ELF-1 (cell line): ENCODE measurements around the gene THSD7A.

Experiments
- DNase-seq: peaks from one replicate; pipeline ENCODE4 v3.0.0-alpha.2; 2016; ENCODE audit warnings: low read depth, low spot score

The THSD7A gene

DNA sequence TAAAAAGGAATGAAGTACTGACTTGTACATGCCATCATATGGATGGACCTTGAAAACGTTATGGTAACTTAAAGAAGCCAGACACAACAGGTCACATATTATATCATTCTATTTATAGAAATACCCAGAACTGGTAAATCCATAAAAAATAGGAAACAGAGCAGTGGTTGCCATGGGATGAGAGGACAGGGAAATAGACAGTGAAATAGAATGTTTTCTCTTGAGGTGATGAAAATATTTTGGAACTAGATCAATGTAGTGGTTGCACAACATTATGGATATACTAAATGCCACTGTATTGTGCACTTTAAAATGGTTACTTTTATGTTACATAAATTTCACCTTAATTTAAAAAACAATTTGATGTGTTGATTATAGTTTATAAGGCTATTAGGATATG lies 318.5 kb downstream of the THSD7A start:
- DNase-seq = no peak

DNA sequence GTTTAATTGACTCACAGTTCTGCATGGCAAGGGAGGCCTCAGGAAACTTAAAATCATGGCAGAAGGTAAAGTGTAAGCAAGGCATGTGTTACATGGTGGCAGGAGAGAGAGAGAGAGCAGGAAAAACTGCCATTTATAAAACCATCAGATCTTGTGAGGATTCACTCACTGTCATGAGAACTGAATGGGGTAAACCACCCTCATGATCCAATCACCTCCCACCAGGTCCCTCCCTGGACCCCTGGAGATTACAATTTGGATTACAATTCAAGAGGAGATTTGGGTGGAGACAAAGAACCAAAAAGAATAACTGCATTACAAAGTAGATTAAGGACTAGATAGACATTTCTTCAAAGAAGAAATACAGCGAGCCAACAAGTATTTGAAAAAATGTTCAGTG lies 324.1 kb downstream of the THSD7A start:
- DNase-seq = no peak

- DNase-seq = no peak
Observed at GRCh38 chr7:11506417-11506816, 325.6 kb downstream of the THSD7A start.

DNA sequence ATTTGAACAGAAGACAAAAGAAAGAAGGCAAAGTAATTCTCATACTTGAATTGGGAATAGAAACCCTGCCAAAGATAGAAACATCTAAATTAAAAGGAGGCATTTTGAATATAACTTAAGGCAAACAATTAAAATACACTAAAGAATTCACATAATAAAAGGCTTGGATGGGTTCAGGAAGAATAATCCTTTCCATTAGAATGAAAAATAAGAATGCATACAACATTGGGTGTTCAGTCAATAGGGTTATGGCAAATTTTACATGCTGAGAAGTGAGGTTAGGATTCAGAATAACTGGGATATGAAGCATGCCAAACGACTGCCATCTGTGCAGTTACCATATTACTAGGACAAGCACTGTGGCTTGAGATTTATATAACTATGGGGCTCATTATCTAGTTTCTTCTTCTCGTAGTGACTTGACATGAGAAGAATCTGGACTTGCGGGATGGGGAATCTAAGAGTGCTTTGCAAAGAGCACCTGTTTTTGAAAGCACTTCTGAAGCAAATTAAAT lies 326.5 kb downstream of the THSD7A start:
- DNase-seq = no peak

- DNase-seq = no peak
Observed at GRCh38 chr7:11492307-11492706, 339.7 kb downstream of the THSD7A start.

- DNase-seq = no peak
Observed at GRCh38 chr7:11491811-11492210, 340.2 kb downstream of the THSD7A start.

DNA sequence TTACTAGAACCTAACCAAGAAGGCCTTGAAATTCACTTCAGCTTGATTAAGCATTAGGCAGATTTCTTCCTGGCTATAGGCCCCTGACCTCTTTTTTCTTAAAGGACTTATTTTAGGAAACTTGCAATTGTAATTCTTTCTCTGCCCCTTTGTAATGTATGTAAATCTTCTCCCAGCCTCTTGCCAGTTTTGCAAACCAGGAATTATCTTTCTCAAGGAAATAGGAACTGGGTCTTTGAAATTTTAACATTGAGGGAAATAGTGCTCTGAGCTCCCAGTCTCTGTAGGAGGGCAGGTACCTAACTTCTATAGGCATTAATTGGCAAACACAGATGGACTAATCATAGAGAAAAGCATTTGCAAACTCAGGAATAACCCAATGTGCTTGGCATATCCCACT lies 342.7 kb downstream of the THSD7A start:
- DNase-seq = no peak

- no peak for DNase-seq
Observed at GRCh38 chr7:11486271-11486670, 345.7 kb downstream of the THSD7A start.

DNA sequence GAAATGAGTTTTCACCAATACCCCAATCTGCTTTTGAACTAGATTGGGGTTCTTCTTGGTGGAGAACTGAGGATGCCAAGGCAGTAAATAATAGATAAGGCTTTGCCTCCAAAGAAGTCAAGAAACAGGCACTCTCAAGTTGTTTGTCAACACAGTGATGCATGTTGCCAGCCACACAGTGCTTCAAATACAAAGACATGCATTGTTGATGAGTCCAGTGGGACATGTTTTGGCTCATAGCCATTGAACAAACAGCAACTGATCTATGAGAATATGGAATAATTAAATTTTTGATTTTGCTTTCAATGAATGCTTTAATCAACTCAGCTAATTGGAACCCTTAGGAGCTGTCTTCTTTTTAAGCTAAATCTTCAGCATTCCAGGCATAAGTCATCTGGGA lies 346.4 kb downstream of the THSD7A start:
- DNase-seq = no peak

DNA sequence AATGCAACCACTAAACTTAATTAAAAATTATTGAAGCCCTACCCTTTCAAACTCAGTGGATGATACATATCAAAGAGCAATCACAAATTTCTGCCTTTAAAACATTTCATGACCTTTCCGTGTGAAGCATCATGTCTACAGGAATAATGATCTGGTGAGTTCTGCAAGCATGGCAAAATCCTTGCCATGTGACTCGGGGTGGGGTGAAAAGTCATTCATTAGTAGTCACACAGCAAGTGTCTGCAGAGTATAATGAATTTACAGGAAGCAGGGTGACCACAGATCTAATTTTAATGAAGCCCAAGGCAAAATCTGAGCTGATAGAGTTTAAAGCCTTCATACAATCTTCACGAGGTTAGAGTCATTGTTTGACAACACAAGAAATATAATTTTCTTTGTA lies 351.9 kb downstream of the THSD7A start:
- no peak for DNase-seq

DNA sequence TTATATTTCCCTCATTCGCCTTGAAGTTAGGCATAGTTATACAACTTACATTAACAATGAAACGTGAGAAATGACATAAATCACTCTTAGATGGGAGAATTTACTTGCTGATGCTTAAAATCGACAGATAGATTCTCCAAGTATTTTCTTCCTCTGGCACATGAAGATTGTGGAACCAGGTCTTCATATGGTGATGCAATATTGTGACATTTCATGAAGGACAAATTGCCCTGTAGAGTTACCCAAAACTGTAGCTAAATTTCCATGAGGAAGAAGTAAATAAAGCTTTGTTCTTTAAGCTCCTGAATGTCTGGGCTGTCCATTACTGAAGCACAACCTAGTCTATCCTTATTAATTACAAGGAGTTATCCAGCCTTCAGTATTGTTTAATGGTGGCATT lies 353.1 kb downstream of the THSD7A start:
- no peak for DNase-seq

DNA sequence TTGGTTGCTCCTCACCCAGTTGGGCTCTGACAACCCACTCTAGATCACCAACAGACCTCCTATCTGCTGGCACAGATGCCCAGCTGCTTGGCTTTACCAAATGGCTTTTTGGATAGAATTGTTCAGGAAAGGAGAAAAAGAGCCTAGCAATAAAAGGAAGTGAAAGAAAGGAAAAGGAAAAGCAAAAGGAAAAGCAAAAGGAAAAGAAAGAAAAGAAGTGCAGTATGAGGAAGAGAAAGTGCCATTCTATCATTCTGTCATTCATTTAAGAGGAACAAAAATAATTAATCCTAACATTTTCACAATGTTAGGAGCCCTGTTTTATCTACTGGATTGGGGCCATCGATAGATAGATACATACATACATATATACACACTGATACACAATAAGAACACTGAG lies 353.6 kb downstream of the THSD7A start:
- no peak for DNase-seq

DNA sequence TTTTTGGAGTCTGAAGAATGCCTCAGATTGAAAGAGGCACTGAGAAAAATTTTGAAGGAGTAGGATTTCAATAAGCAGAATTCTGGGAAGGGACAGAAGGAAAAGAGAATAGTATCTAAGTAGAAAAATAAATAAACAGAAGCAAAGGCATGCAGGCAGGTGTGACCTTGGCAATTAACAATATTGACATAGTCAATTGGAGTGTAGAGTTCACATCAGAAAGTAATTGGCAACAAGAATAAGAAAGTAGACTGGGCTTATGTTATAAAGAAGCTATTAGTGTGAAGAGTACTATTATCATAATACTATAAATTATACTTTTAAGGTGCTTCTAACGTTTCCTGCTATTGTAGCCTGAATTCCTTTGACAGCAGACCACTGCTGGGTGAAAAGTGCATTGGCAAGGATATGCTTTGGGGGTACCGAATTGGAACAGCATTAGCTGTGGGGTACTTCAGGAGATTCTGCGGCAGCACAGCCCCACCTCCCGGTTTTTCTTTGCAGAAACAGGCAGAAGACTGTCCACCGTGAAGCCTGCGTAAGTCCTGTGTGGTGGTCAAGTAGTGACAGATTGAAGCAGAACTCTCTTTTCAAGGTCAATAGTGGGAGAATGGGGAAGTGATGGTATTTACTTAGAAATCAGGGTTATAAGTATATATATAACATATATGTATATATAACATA lies 357.0 kb downstream of the THSD7A start:
- no peak for DNase-seq

DNA sequence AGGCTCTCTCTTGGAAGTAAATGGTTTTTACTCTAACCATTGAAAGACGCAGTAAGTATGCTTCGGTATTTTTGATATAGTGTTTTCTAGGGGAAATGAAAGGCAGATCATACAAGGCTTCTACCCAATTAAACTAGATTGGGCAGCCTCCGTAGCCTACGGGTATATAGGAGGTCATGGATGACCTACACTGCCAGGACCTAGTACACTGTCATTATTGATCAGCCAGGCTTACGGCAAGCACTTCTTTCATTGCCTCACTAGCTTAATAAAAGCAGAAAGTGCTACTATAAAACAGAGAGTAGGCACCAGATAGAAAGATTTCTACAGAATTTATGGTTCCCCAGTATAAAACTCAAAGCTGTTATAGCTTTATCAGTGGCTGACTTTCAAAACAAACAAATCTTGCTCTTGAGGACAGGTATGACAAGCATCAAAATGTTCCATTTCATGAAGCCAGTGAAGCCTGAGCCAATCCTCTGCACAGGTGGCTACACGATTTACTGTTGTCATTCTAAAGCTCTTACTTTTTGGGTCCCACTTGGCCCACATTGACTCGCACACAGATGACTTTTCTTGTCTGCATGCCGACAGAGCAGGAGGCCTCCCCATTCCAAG lies 358.1 kb downstream of the THSD7A start:
- DNase-seq = no peak

- no peak for DNase-seq
Observed at GRCh38 chr7:11473220-11473619, 358.8 kb downstream of the THSD7A start.

- DNase-seq = no peak
Observed at GRCh38 chr7:11472646-11473045, 359.4 kb downstream of the THSD7A start.

GRCh38 chr7:11471255-11471654 lies 360.7 kb downstream of the THSD7A start:
- no peak for DNase-seq

- no peak for DNase-seq
Observed at GRCh38 chr7:11469028-11469745, 362.8 kb downstream of the THSD7A start.

DNA sequence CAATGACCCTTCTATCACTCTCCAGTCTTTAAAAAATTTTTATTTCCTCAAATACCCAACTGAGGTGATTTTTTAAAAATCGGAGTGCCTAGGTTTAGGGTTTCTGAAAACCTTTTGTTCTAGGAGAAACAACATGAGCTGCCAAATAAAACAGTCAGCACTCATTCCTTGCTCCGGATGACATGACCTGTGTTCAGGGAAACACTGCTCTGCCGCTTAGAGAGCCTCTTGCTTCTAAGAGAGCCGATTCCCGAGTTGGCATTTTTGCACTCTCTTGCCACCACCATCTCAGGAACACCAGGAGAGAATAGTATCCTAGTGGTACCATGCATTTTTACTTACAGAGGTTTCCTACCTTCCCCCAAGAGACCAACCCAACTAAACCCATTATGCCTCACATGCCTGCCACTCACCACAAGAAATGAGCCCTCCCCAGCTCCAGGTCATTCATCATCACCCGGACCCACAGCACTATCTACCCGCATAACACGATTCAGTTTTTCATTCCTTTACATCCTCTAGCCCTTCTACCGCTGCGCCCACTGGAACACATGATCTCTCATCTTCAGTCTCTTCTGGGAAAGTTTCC lies 365.4 kb downstream of the THSD7A start:
- DNase-seq = no peak

DNA sequence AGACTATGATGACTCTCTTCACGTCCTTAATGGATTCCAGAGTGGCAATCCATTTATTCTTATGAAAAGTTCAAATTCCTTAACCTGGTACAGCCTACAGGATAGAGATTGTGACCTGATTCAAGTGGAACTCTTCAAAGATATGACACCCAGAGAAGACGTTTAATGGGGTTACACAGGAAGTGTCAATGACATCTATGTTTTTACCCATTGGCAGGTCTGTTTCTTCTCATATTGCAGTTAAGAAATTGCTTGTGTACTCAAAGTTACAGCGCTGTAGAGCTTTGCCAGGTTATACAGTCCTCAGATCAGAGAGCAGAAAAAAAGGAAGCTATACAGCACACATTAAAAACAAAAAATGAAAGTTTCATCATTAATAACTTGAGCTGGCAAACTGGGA lies 367.4 kb downstream of the THSD7A start:
- DNase-seq = no peak

DNA sequence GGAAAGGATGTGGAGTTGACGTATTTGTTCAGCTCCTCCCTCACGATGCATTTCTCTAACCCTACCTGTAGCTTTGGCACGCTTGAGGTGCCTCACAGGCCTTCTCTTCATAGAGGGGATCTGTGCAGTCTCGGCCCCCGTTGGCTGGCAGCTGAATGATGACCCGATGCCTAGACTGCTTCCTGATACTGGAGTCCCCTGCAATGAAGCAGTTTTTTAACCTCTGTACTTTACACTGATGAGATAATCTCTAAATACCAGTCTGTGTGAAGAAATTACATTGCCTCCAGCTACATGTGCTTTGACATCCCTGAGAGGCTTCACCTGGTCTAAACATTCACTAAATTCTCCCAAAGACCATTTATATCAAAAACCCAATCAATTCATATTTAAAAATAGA lies 370.1 kb downstream of the THSD7A start:
- no peak for DNase-seq

DNA sequence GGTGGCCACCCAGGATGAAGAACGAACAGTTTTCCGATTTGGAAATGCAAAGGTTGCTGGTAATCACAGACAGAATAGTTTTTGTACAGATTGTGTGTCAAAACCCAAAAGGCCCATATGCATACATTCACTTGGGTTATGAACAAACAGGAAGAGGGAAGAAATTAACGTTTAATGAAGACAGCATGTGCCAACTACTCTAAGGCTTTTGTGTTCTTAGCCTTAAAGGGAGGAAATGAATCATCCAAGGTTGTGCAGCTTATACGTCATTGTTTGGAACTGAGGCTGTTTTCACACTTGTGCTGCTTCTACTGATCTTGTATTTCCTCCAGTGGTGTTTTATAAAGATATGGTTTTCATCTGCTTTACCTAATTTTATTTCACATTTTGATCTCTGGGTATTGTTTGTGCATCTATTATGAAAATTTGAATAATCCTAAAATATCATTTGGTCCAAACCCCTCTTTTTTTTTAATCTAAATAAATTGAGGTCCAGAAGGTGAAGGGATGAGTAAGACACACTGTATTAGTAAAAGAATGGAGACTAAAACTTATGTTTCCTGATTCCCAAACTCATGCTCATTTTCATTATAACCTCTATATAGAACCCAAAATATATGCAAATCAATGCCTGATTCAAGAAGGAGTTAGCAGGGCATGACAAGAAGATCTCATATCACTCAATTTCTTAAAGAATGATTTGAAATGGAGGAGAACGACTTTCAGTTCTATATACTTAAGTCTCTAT lies 373.1 kb downstream of the THSD7A start:
- DNase-seq = no peak
